ENCODE measurements around the gene TRPC6. TPM values are rescaled to one million over a fixed set of nuclear protein-coding genes. Genes with fewer than 3 reads are reported as not detected.

The TRPC6 gene
- polyA plus RNA-seq, 4 donors = 0.22 to 1.9 (median 0.57) TPM; not detected in 1

- Histone ChIP-seq H3K27ac (ENCODE audit: low read depth in 1 of 3, low read length in 2 of 3) (peak overlapping the region in 1 of 3 donors; percentile 38), H3K4me3 (ENCODE audit: low read depth in 1 of 3, low read length in 3 of 3) (peak overlapping the region in 1 of 3 donors; percentile 41), H3K9me3 (ENCODE audit: control insufficient read depth in 2 of 2, insufficient read depth in 1 of 2, low read depth in 1 of 2, low read length in 1 of 2) (no peaks in the 10 kb centered on the region), H3K4me1 (ENCODE audit: control insufficient read depth in 3 of 3, insufficient read depth in 2 of 3, low read depth in 1 of 3, low read length in 2 of 3) (no peaks in the 10 kb centered on the region), H3K36me3 (ENCODE audit: control insufficient read depth in 3 of 3, insufficient read depth in 2 of 3, low read depth in 1 of 3, low read length in 3 of 3) (no peaks in the 10 kb centered on the region), H3K27me3 (ENCODE audit: control insufficient read depth in 3 of 3, insufficient read depth in 3 of 3, low read length in 3 of 3) (peaks cover 0 to 37% (median 5%) of the 10 kb centered on the region in 3 donors)
- WGBS, 3 donors = 36 to 58% (median 50%) methylated on average over 8 of the region's 8 CpGs
- no peak for DNase-seq
- no peak for FAIRE-seq
These were observed 315 bp upstream of the TRPC6 start for GRCh38 chr11:101584129-101584515.

- FAIRE-seq = no peak
- H3K4me3 ChIP-seq (ENCODE audit: low read depth in 1 of 3, low read length in 3 of 3) = peak overlapping the region in 2 of 3 donors; percentile 31 to 41
- H3K4me1 ChIP-seq (ENCODE audit: control insufficient read depth in 3 of 3, insufficient read depth in 2 of 3, low read depth in 1 of 3, low read length in 2 of 3) = no peaks in the 10 kb centered on the region
- WGBS, 3 donors = 6 to 20% (median 8%) methylated on average over 7 to 19 of the region's 19 CpGs
- peak in 1 of 2 donors; percentile 14 for DNase-seq
- H3K27me3 ChIP-seq (ENCODE audit: control insufficient read depth in 3 of 3, insufficient read depth in 3 of 3, low read length in 3 of 3) = peaks cover 0 to 37% (median 5%) of the 10 kb centered on the region in 3 donors
- H3K9me3 ChIP-seq (ENCODE audit: control insufficient read depth in 2 of 2, insufficient read depth in 1 of 2, low read depth in 1 of 2, low read length in 1 of 2) = no peaks in the 10 kb centered on the region
- H3K27ac ChIP-seq (ENCODE audit: low read depth in 1 of 3, low read length in 2 of 3) = peak overlapping the region in 1 of 3 donors; percentile 38
- H3K36me3 ChIP-seq (ENCODE audit: control insufficient read depth in 3 of 3, insufficient read depth in 2 of 3, low read depth in 1 of 3, low read length in 3 of 3) = no peaks in the 10 kb centered on the region
These were observed 887 bp downstream of the TRPC6 start for GRCh38 chr11:101582989-101583250.

DNA sequence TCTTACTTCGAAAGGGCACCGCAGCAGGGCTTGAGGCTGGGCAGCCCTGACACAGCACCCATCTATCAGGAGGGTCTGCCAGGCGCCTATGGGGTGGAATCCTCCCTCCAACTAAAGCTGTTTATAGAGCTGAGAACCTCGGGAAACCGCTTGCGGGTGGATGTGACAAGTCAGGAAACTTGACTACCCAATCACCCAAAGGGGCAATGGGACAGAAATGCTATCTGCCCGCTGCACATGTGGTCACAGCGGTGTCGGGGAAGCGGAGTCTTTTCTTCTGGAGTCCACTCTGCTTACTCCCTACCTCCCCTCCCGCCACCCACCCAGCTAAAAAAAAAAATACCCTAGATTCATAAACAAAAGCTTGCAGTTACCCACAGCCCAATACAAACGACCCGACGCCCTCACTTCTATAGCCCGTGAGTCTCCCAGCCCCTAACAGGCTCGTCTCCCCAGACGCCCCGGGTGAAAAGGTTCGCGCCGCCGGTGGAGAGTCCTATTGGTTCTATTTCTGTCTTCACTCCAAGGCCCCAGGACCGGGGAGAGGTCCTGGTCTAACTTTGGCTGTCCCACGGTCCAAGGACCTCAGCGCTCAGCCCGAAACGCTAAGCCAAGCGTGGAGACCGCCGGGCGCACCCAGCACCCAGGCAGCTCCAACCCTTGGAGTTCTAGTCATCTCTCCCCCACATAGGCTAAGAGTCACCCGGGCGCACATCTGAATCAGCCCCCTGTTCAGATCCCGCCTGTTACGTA lies 1.4 kb downstream of the TRPC6 start:
- H3K9me3 ChIP-seq (ENCODE audit: control insufficient read depth in 2 of 2, insufficient read depth in 1 of 2, low read depth in 1 of 2, low read length in 1 of 2) = no peaks in the 10 kb centered on the region
- WGBS, 3 donors = 6 to 13% (median 11%) methylated on average over 35 of the region's 35 CpGs
- FAIRE-seq = no peak
- H3K4me3 ChIP-seq (ENCODE audit: low read depth in 1 of 3, low read length in 3 of 3) = peak overlapping the region in 1 of 3 donors; percentile 41
- peak in 1 of 2 donors; percentile 11 for DNase-seq
- no peak overlapping the region for H3K27ac ChIP-seq (ENCODE audit: low read depth in 1 of 3, low read length in 2 of 3)
- no peaks in the 10 kb centered on the region for H3K4me1 ChIP-seq (ENCODE audit: control insufficient read depth in 3 of 3, insufficient read depth in 2 of 3, low read depth in 1 of 3, low read length in 2 of 3)
- H3K27me3 ChIP-seq (ENCODE audit: control insufficient read depth in 3 of 3, insufficient read depth in 3 of 3, low read length in 3 of 3) = peaks cover 0 to 37% (median 5%) of the 10 kb centered on the region in 3 donors
- H3K36me3 ChIP-seq (ENCODE audit: control insufficient read depth in 3 of 3, insufficient read depth in 2 of 3, low read depth in 1 of 3, low read length in 3 of 3) = no peaks in the 10 kb centered on the region

DNA sequence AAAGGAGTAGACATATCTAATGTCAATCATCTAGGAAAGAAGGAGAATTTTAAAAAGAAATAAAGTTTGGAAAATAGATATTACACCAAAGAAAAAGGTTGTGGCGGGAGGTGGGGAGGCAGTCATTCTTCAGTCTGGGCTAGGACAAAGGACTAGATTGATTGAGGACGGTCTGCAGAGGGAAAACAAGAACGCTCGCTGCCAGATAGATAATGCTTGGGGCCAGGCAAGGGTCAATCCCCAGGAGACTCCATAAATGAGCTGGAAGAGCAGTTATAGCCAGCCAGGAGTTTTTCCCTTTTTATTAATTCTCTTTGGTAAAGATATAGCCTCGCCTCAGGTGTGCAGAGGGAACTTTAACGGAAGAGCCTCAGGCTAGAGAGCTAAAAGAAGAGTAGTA lies 6.3 kb downstream of the TRPC6 start:
- 54 to 69% (median 61%) methylated on average over 6 of the region's 6 CpGs for WGBS, 3 donors
- DNase-seq (no peak), FAIRE-seq (no peak)
- Histone ChIP-seq H3K27ac (ENCODE audit: low read depth in 1 of 3, low read length in 2 of 3) (no peak overlapping the region), H3K36me3 (ENCODE audit: control insufficient read depth in 3 of 3, insufficient read depth in 2 of 3, low read depth in 1 of 3, low read length in 3 of 3) (no peaks in the 10 kb centered on the region), H3K4me1 (ENCODE audit: control insufficient read depth in 3 of 3, insufficient read depth in 2 of 3, low read depth in 1 of 3, low read length in 2 of 3) (no peaks in the 10 kb centered on the region), H3K9me3 (ENCODE audit: control insufficient read depth in 2 of 2, insufficient read depth in 1 of 2, low read depth in 1 of 2, low read length in 1 of 2) (no peaks in the 10 kb centered on the region), H3K4me3 (ENCODE audit: low read depth in 1 of 3, low read length in 3 of 3) (no peak overlapping the region), H3K27me3 (ENCODE audit: control insufficient read depth in 3 of 3, insufficient read depth in 3 of 3, low read length in 3 of 3) (peaks cover 0 to 10% (median 4%) of the 10 kb centered on the region in 3 donors)

- DNase-seq (no peak), FAIRE-seq (no peak)
These were observed 7.4 kb downstream of the TRPC6 start for GRCh38 chr11:101576456-101576855.

DNA sequence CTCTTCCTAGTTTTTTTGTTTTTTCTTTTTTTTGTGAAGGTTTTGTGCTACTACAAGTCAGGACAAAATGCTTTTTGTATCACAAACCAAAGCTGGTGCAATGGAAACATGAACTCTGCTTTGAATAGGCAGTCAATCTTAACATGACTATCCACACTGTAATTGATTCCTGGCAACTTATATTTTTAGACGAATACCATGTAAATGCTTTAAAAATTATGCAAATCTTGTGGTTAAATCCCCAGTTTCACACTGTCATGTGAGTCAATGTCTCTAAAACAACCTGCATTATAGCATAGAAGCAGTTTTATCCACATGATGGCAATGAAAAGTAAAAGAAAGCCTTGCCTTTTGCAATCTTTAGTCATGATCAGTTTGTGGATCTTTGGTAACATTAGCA lies 8.9 kb downstream of the TRPC6 start:
- Histone ChIP-seq H3K9me3 (ENCODE audit: control insufficient read depth in 2 of 2, insufficient read depth in 1 of 2, low read depth in 1 of 2, low read length in 1 of 2) (no peaks in the 10 kb centered on the region), H3K36me3 (ENCODE audit: control insufficient read depth in 3 of 3, insufficient read depth in 2 of 3, low read depth in 1 of 3, low read length in 3 of 3) (no peaks in the 10 kb centered on the region), H3K27ac (ENCODE audit: low read depth in 1 of 3, low read length in 2 of 3) (no peak overlapping the region), H3K27me3 (ENCODE audit: control insufficient read depth in 3 of 3, insufficient read depth in 3 of 3, low read length in 3 of 3) (no peaks in the 10 kb centered on the region), H3K4me3 (ENCODE audit: low read depth in 1 of 3, low read length in 3 of 3) (no peak overlapping the region), H3K4me1 (ENCODE audit: control insufficient read depth in 3 of 3, insufficient read depth in 2 of 3, low read depth in 1 of 3, low read length in 2 of 3) (no peaks in the 10 kb centered on the region)
- WGBS, 3 donors = 5 to 39% (median 33%) methylated on average over 1 of the region's 1 CpG
- FAIRE-seq (no peak), DNase-seq (no peak)

More at GRCh38 chr11:101576456-101576855, 7.4 kb downstream of the TRPC6 start:
- Histone ChIP-seq H3K27ac (ENCODE audit: low read depth in 1 of 3, low read length in 2 of 3) (no peak overlapping the region), H3K4me3 (ENCODE audit: low read depth in 1 of 3, low read length in 3 of 3) (no peak overlapping the region), H3K9me3 (ENCODE audit: control insufficient read depth in 2 of 2, insufficient read depth in 1 of 2, low read depth in 1 of 2, low read length in 1 of 2) (no peaks in the 10 kb centered on the region), H3K27me3 (ENCODE audit: control insufficient read depth in 3 of 3, insufficient read depth in 3 of 3, low read length in 3 of 3) (peaks cover 0 to 1% (median 0%) of the 10 kb centered on the region in 3 donors), H3K36me3 (ENCODE audit: control insufficient read depth in 3 of 3, insufficient read depth in 2 of 3, low read depth in 1 of 3, low read length in 3 of 3) (no peaks in the 10 kb centered on the region), H3K4me1 (ENCODE audit: control insufficient read depth in 3 of 3, insufficient read depth in 2 of 3, low read depth in 1 of 3, low read length in 2 of 3) (no peaks in the 10 kb centered on the region)

DNA sequence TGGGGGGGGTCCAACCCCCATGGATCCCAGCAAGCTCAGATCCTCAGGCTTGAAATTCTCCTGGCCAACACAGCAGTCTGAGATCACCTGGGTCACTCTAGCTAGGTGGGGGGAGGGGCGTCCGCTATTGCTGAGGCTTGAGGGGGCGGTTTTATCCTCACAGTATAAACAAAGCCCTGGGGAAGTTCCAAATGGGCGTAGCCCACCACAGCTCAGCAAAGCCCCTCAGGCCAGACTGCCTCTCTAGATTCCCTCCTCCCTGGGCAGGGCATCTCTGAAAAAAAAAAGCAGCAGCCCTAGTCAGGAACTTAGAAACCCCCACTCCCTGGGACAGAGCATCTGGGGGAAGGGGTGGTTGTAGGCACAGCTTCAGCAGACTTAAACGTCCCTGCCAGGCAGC lies 16.7 kb downstream of the TRPC6 start:
- FAIRE-seq = no peak
- Histone ChIP-seq H3K27ac (ENCODE audit: low read depth in 1 of 3, low read length in 2 of 3) (no peak overlapping the region), H3K27me3 (ENCODE audit: control insufficient read depth in 3 of 3, insufficient read depth in 3 of 3, low read length in 3 of 3) (no peaks in the 10 kb centered on the region), H3K4me1 (ENCODE audit: control insufficient read depth in 3 of 3, insufficient read depth in 2 of 3, low read depth in 1 of 3, low read length in 2 of 3) (no peaks in the 10 kb centered on the region), H3K36me3 (ENCODE audit: control insufficient read depth in 3 of 3, insufficient read depth in 2 of 3, low read depth in 1 of 3, low read length in 3 of 3) (no peaks in the 10 kb centered on the region), H3K4me3 (ENCODE audit: low read depth in 1 of 3, low read length in 3 of 3) (no peak overlapping the region), H3K9me3 (ENCODE audit: control insufficient read depth in 2 of 2, insufficient read depth in 1 of 2, low read depth in 1 of 2, low read length in 1 of 2) (no peaks in the 10 kb centered on the region)
- DNase-seq = no peak
- WGBS, 3 donors = 28 to 56% (median 40%) methylated on average over 5 of the region's 5 CpGs

- FAIRE-seq = no peak
- Histone ChIP-seq H3K27ac (ENCODE audit: low read depth in 1 of 3, low read length in 2 of 3) (no peak overlapping the region), H3K9me3 (ENCODE audit: control insufficient read depth in 2 of 2, insufficient read depth in 1 of 2, low read depth in 1 of 2, low read length in 1 of 2) (no peaks in the 10 kb centered on the region), H3K4me3 (ENCODE audit: low read depth in 1 of 3, low read length in 3 of 3) (no peak overlapping the region), H3K4me1 (ENCODE audit: control insufficient read depth in 3 of 3, insufficient read depth in 2 of 3, low read depth in 1 of 3, low read length in 2 of 3) (no peaks in the 10 kb centered on the region), H3K36me3 (ENCODE audit: control insufficient read depth in 3 of 3, insufficient read depth in 2 of 3, low read depth in 1 of 3, low read length in 3 of 3) (no peaks in the 10 kb centered on the region), H3K27me3 (ENCODE audit: control insufficient read depth in 3 of 3, insufficient read depth in 3 of 3, low read length in 3 of 3) (no peaks in the 10 kb centered on the region)
- 58 to 71% (median 69%) methylated on average over 8 of the region's 8 CpGs for WGBS, 3 donors
- DNase-seq = no peak
These were observed 17.2 kb downstream of the TRPC6 start for GRCh38 chr11:101566626-101567025.

- H3K36me3 ChIP-seq (ENCODE audit: control insufficient read depth in 3 of 3, insufficient read depth in 2 of 3, low read depth in 1 of 3, low read length in 3 of 3) = no peaks in the 10 kb centered on the region
- H3K4me3 ChIP-seq (ENCODE audit: low read depth in 1 of 3, low read length in 3 of 3) = no peak overlapping the region
- no peaks in the 10 kb centered on the region for H3K4me1 ChIP-seq (ENCODE audit: control insufficient read depth in 3 of 3, insufficient read depth in 2 of 3, low read depth in 1 of 3, low read length in 2 of 3)
- no peaks in the 10 kb centered on the region for H3K9me3 ChIP-seq (ENCODE audit: control insufficient read depth in 2 of 2, insufficient read depth in 1 of 2, low read depth in 1 of 2, low read length in 1 of 2)
- FAIRE-seq (no peak), DNase-seq (no peak)
- no peaks in the 10 kb centered on the region for H3K27me3 ChIP-seq (ENCODE audit: control insufficient read depth in 3 of 3, insufficient read depth in 3 of 3, low read length in 3 of 3)
- H3K27ac ChIP-seq (ENCODE audit: low read depth in 1 of 3, low read length in 2 of 3) = no peak overlapping the region
- WGBS, 3 donors = 82 to 86% (median 83%) methylated on average over 2 of the region's 2 CpGs
These were observed 20.6 kb downstream of the TRPC6 start for GRCh38 chr11:101563166-101563565.
